Kasumi-1 (cell line): ENCODE data around the gene TGFB2.
"Not testable (repeated sequence)": the region's sequence is repeated elsewhere in the genome, so short reads cannot be mapped to it uniquely, and the experiment has no call there.

Source experiments
- DNase-seq, 2 experiments: peaks; one replicate each; lab custom pipeline; 2025; lab: John Stamatoyannopoulos, UW

TGFB2 gene

GRCh38 chr1:218344814-218345672, at the start of gene TGFB2:
Gene TGFB2, plus strand, starts transcription at chr1:218345336. Its CDS starts 1,366 bp downstream, at chr1:218346702.
- peak; percentile 39 to 43 for DNase-seq

- DNase-seq = no peak
These were observed 49.0 kb upstream of the TGFB2 start for GRCh38 chr1:218296162-218296561.

- no peak for DNase-seq
These were observed 47.7 kb upstream of the TGFB2 start for GRCh38 chr1:218297461-218297860.

- DNase-seq = no peak
These were observed 47.3 kb upstream of the TGFB2 start for GRCh38 chr1:218297867-218298266.

GRCh38 chr1:218298398-218298797, 46.7 kb upstream of the TGFB2 start:
- DNase-seq = no peak

GRCh38 chr1:218299416-218299815, 45.7 kb upstream of the TGFB2 start:
- peak; percentile 45 to 67 for DNase-seq

- DNase-seq = no peak
These were observed 43.9 kb upstream of the TGFB2 start for GRCh38 chr1:218301217-218301616.

- DNase-seq = no peak
These were observed 43.0 kb upstream of the TGFB2 start for GRCh38 chr1:218302155-218302554.

GRCh38 chr1:218303176-218303879, 41.8 kb upstream of the TGFB2 start:
- no peak for DNase-seq

GRCh38 chr1:218304281-218305039, 40.7 kb upstream of the TGFB2 start:
- peak; percentile 49 to 67 for DNase-seq

- no peak for DNase-seq
These were observed 39.6 kb upstream of the TGFB2 start for GRCh38 chr1:218305472-218306064.

GRCh38 chr1:218312509-218312908, 32.6 kb upstream of the TGFB2 start:
- DNase-seq = no peak

- no peak for DNase-seq
These were observed 30.8 kb upstream of the TGFB2 start for GRCh38 chr1:218314316-218314715.

GRCh38 chr1:218315638-218316037, 29.5 kb upstream of the TGFB2 start:
- no peak for DNase-seq

- no peak for DNase-seq
These were observed 28.1 kb upstream of the TGFB2 start for GRCh38 chr1:218317061-218317460.

- DNase-seq = not testable (repeated sequence)
These were observed 25.0 kb upstream of the TGFB2 start for GRCh38 chr1:218320182-218320581.

GRCh38 chr1:218322762-218323161, 22.4 kb upstream of the TGFB2 start:
- DNase-seq = no peak

GRCh38 chr1:218323568-218324225, 21.4 kb upstream of the TGFB2 start:
- DNase-seq = no peak

- no peak for DNase-seq
These were observed 20.9 kb upstream of the TGFB2 start for GRCh38 chr1:218324226-218324580.

- no peak for DNase-seq
These were observed 16.4 kb upstream of the TGFB2 start for GRCh38 chr1:218328769-218329168.

GRCh38 chr1:218330043-218330623, 15.0 kb upstream of the TGFB2 start:
- peak; percentile 46 to 81 for DNase-seq
